K562 (cell line): Measurements from ENCODE around the gene HIVEP3. TPM values are rescaled to one million over a fixed set of nuclear protein-coding genes. Genes with fewer than 3 reads are reported as not detected.
A peak's percentile ranks its signal among the peaks of the same experiment; 100 is the strongest.

ENCODE experiments used
- ATAC-seq: fragments of 200-7000 bp; cut with Tn5 transposase; 3 replicates; pipeline ENCODE4 v1.9.1; 2020; ENCODE audit warnings: moderate library complexity
- BruUV-seq: library from RNA; stranded (reverse); fragments of 400-500 nt; replicated peaks from 2 replicates; lab custom pipeline; 2021; lab: Mats Ljungman, UMichigan
- CTCF ChIA-PET: fragments of 300-600 bp; formaldehyde crosslinking; extraction: SDS; loops from one replicate; lab custom pipeline; 2021; ENCODE audit warnings: low intra/inter-chr PET ratio; lab: Yijun Ruan, JAX
- POLR2A ChIA-PET: fragments of 300-600, 350-650 bp; sonication (Branson Sonifier 250); formaldehyde crosslinking; extraction: SDS; loops from one replicate; lab custom pipeline; 2021; ENCODE audit warnings: antibody characterized with exemption, inconsistent platforms; lab: Yijun Ruan, JAX
- DNase-seq, 4 experiments: peaks; one replicate each; pipeline versions ENCODE4 v3.0.0 to v3.0.0-alpha.2; 2011 to 2018; ENCODE audit warnings: low spot score in 3 of 4, mixed read lengths in 3 of 4; ENCODE audit errors: extremely low read depth in 1 of 4
- FAIRE-seq: peaks from 2 replicates; lab custom pipeline; 2011; peaks lifted over from hg19 to GRCh38; lab: Jason Lieb, UNC
- H2AFZ ChIP-seq: 2 replicates; pipeline ENCODE4 v1.6.0; 2011; ENCODE audit warnings: low read depth, low read length, control low read depth, inconsistent platforms
- H3K27ac ChIP-seq: fragments of 200-600 bp; 3 replicates; pipeline ENCODE4 v1.8.0; 2011; ENCODE audit warnings: low read depth, mild to moderate bottlenecking, control low read depth, inconsistent platforms, low read length, moderate library complexity, mixed read lengths; ENCODE audit errors: extremely low read depth
- H3K27me3 ChIP-seq, 2 experiments: fragments of 300-600 bp in 1 of 2; 2 replicates in 1 of 2; 3 replicates in 1 of 2; pipeline versions ENCODE4 v1.6.0 to v1.8.0; 2011; ENCODE audit warnings: inconsistent platforms in 2 of 2, low read length in 2 of 2, mild to moderate bottlenecking in 1 of 2, mixed read lengths in 1 of 2, moderate library complexity in 1 of 2; ENCODE audit not compliant: control insufficient read depth in 2 of 2, insufficient read depth in 2 of 2
- H3K36me3 ChIP-seq: fragments of 300-600 bp; 3 replicates; pipeline ENCODE4 v1.8.0; 2011; ENCODE audit warnings: mild to moderate bottlenecking, low read length, inconsistent platforms; ENCODE audit not compliant: control insufficient read depth, insufficient read depth
- H3K4me1 ChIP-seq, 2 experiments: fragments of 200-600 bp in 1 of 2; replicated peaks in 1 of 2; 2 replicates in 1 of 2; 3 replicates in 1 of 2; pipeline versions ENCODE4 v1.5.1 to v1.8.0; 2011; ENCODE audit warnings: inconsistent platforms in 2 of 2, low read length in 2 of 2, mild to moderate bottlenecking in 1 of 2, mixed read lengths in 1 of 2, moderate library complexity in 1 of 2; ENCODE audit not compliant: control insufficient read depth in 2 of 2, insufficient read depth in 2 of 2
- H3K4me2 ChIP-seq: 2 replicates; pipeline ENCODE4 v1.6.1; 2011; ENCODE audit warnings: low read length, control low read depth, inconsistent platforms, mixed read lengths; ENCODE audit not compliant: insufficient read depth
- H3K4me3 ChIP-seq: fragments of 200-600 bp; sonication (generic), shearing (Covaris generic); 2 replicates; pipeline ENCODE4 v1.5.1; 2016; ENCODE audit warnings: control low read depth, inconsistent platforms
- H3K79me2 ChIP-seq: fragments of 200-600 bp; 3 replicates; pipeline ENCODE4 v1.8.0; 2011; ENCODE audit warnings: low read length, inconsistent platforms; ENCODE audit not compliant: control insufficient read depth, insufficient read depth
- H3K9ac ChIP-seq, 2 experiments: 2 replicates each; pipeline versions ENCODE4 v1.6.0 to v1.6.1; 2011; ENCODE audit warnings: low read depth in 2 of 2, low read length in 2 of 2, control low read depth in 1 of 2, inconsistent platforms in 1 of 2, mild to moderate bottlenecking in 1 of 2, mixed read lengths in 1 of 2; ENCODE audit not compliant: insufficient read depth in 1 of 2
- H3K9me1 ChIP-seq: one replicate; pipeline ENCODE4 v1.6.0; 2011; ENCODE audit warnings: inconsistent platforms, mild to moderate bottlenecking, low read length, moderate library complexity; ENCODE audit not compliant: control insufficient read depth, insufficient read depth
- H3K9me3 ChIP-seq: replicated peaks from 2 replicates; pipeline ENCODE4 v1.5.1; 2011; ENCODE audit warnings: low read depth, low read length, inconsistent platforms; ENCODE audit not compliant: control insufficient read depth, insufficient read depth
- H4K20me1 ChIP-seq: replicated peaks from 2 replicates; pipeline ENCODE4 v1.6.1; 2011; ENCODE audit warnings: low read length, inconsistent platforms, mixed read lengths; ENCODE audit not compliant: control insufficient read depth, insufficient read depth
- CBFB ChIP-seq: sonication (generic); formaldehyde crosslinking; IDR thresholded peaks from 2 replicates; pipeline ENCODE4 v1.4.0; 2020; ENCODE audit warnings: mild to moderate bottlenecking, missing genetic modification reagents
- CHD4 ChIP-seq: fragments of 200-600 bp; sonication (generic); IDR thresholded peaks from 3 replicates; pipeline ENCODE4 v1.6.1; 2012; ENCODE audit warnings: low read depth, mild to moderate bottlenecking, mixed read lengths, low read length, inconsistent platforms; ENCODE audit not compliant: insufficient read depth, insufficient replicate concordance, poor library complexity, severe bottlenecking
- ETS2 ChIP-seq: IDR thresholded peaks from 2 replicates; pipeline ENCODE4 v1.6.1; 2016; ENCODE audit warnings: borderline replicate concordance, missing genetic modification characterization, mild to moderate bottlenecking, moderate library complexity, missing compliant biosample characterization; ENCODE audit not compliant: poor library complexity, severe bottlenecking
- FOXK2 ChIP-seq, 2 experiments: fragments of 450-650 bp; IDR thresholded peaks in 1 of 2; conservative IDR thresholded peaks in 1 of 2; 2 replicates each; pipeline ENCODE4 v1.6.1; 2016; ENCODE audit warnings: low read depth in 2 of 2, mild to moderate bottlenecking in 1 of 2
- MAFF ChIP-seq: IDR thresholded peaks from 2 replicates; pipeline ENCODE4 v1.6.1; 2012; ENCODE audit warnings: low read length, improper control_type of control experiment
- MBD2 ChIP-seq: sonication (generic); IDR thresholded peaks from 2 replicates; pipeline ENCODE4 v1.6.1; 2016; ENCODE audit warnings: low read depth, borderline replicate concordance
- NCOR1 ChIP-seq: fragments of 450-650 bp; IDR thresholded peaks from 2 replicates; pipeline ENCODE4 v1.6.1; 2016; ENCODE audit warnings: mild to moderate bottlenecking, moderate library complexity
- PHB2 ChIP-seq: fragments of 450-650 bp; IDR thresholded peaks from 2 replicates; pipeline ENCODE4 v1.6.1; 2017; ENCODE audit warnings: low read depth
- POLR2B ChIP-seq: fragments of 450-650 bp; IDR thresholded peaks from 2 replicates; pipeline ENCODE4 v1.6.1; 2018; ENCODE audit warnings: low read depth; ENCODE audit not compliant: partially characterized antibody
- RAD51 ChIP-seq: fragments of 450-650 bp; IDR thresholded peaks from 2 replicates; pipeline ENCODE4 v1.7.1; 2016; ENCODE audit warnings: low read depth, mild to moderate bottlenecking, borderline replicate concordance
- RBM34 ChIP-seq: fragments of 200-400 bp; formaldehyde crosslinking; IDR thresholded peaks from 2 replicates; pipeline ENCODE4 v1.6.1; 2018; ENCODE audit warnings: low read length, borderline replicate concordance; ENCODE audit not compliant: insufficient read depth
- RNF2 ChIP-seq: sonication (generic); IDR thresholded peaks from 2 replicates; pipeline ENCODE4 v1.6.1; 2016
- SNAPC5 ChIP-seq: fragments of 250-450 bp; sonication (Bioruptor Pico); IDR thresholded peaks from 2 replicates; pipeline ENCODE4 v1.8.0; 2021; ENCODE audit warnings: moderate library complexity, mild to moderate bottlenecking, inconsistent platforms
- SNRNP70 ChIP-seq: fragments of 200-400 bp; formaldehyde crosslinking; optimal IDR thresholded peaks from 2 replicates; pipeline ENCODE3; 2017; ENCODE audit warnings: low read depth, low read length
- TAF15 ChIP-seq: fragments of 200-400 bp; formaldehyde crosslinking; IDR thresholded peaks from 2 replicates; pipeline ENCODE4 v1.6.1; 2017; ENCODE audit warnings: mild to moderate bottlenecking, low read depth, low read length, moderate library complexity
- ZNF717 ChIP-seq: fragments of 250-450 bp; sonication (Bioruptor Pico); IDR thresholded peaks from 2 replicates; pipeline ENCODE4 v1.5.0; 2021
- WGBS: fragments of 100-300 bp; shearing (Covaris generic); methylation state at CpG from one replicate; pipeline ENCODE4 v1.1.6; 2016; ENCODE audit warnings: low coverage, mixed read lengths; ENCODE audit not compliant: insufficient coverage; ENCODE audit errors: missing lambda C conversion rate; 5-methylcytosine and 5-hydroxymethylcytosine counted together
- in situ Hi-C: fragments of 300-500 bp; cut with MboI; formaldehyde crosslinking; loops from 4 replicates; pipeline ENCODE4 v1.15.0; 2018; ENCODE audit warnings: inconsistent platforms, mixed read lengths
- intact Hi-C: fragments of 100-400 bp; cut with micrococcal nuclease; formaldehyde crosslinking; loops from 2 replicates; pipeline ENCODE4 v1.14.2; 2022
- polyA plus RNA-seq, 8 experiments: library from polyadenylated mRNA; depleted of rRNA in 4 of 8; stranded (reverse) in 5 of 8; unstranded in 3 of 8; fragments of >200 nt; fragmentation: Nextera tagmentation in 2 of 8; fragmentation: Illumina TruSeq in 1 of 8; extraction: Ambion mirVana in 2 of 8; extraction: Trizol in 1 of 8; gene quantifications; 2 replicates each; pipeline versions ENCODE4 v1.2.1 to v1.2.3, GENCODE V29; 2011 to 2014; ENCODE audit warnings: inconsistent platforms in 1 of 8, missing spikeins in 1 of 8
- total RNA-seq, 7 experiments: library from RNA; depleted of rRNA in 6 of 7; stranded (reverse); fragments of >200 nt in 6 of 7; fragmentation: Illumina TruSeq in 2 of 7; extraction: Trizol in 2 of 7; gene quantifications; 2 replicates each; pipeline versions ENCODE4 v1.2.1 to v1.2.3, GENCODE V29; 2011 to 2021; ENCODE audit warnings: low replicate concordance in 1 of 7
- TF ChIP-seq, protein P1 (sequence below): fragments of 250-450 bp; sonication (Bioruptor Pico); IDR thresholded peaks from 2 replicates; pipeline ENCODE4 v1.9.0; 2021; ENCODE audit warnings: mild to moderate bottlenecking

The HIVEP3 gene
- total and polyA plus RNA-seq, 9 of the 15 experiments (the other 6 are each of a cell fraction or from before 2014, with no cell fraction given) = 0.09 to 0.58 (median 0.34) TPM; not detected in 1

GRCh38 chr1:41902159-41902577 lies 16.6 kb downstream of the HIVEP3 start (continued):
- TF ChIP-seq RBM34 = no peak
- no peak for TF ChIP-seq RNF2
- TF ChIP-seq PHB2 = no peak
- TF ChIP-seq CBFB (CRISPR knock-in tag) = no peak
- no peak for TF ChIP-seq SNAPC5 (CRISPR knock-in tag)
- TF ChIP-seq, protein P1, sequence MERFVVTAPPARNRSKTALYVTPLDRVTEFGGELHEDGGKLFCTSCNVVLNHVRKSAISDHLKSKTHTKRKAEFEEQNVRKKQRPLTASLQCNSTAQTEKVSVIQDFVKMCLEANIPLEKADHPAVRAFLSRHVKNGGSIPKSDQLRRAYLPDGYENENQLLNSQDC (CRISPR knock-in tag) = no peak
- TF ChIP-seq MAFF = no peak
- no peak for TF ChIP-seq SNRNP70
- no peak for TF ChIP-seq ETS2
- TF ChIP-seq RAD51 = no peak

- WGBS = 7% methylated on average over 3 of the region's 3 CpGs
- Histone ChIP-seq H4K20me1 (no peaks in the 10 kb centered on the region), H3K9me3 (no peaks in the 10 kb centered on the region), H3K9me1 (no peaks in the 10 kb centered on the region), H3K79me2 (no peaks in the 10 kb centered on the region), H3K4me2 (no peak overlapping the region), H3K4me3 (no peak overlapping the region), H3K9ac (no peak overlapping the region), H3K27me3 (peaks cover 2 to 18% of the 10 kb centered on the region in 2 experiments; a peak in 2 of 5 replicates), H3K4me1 (peaks cover 0 to 14% of the 10 kb centered on the region in 2 experiments; a peak in 2 of 5 replicates), H2AFZ (no peak overlapping the region), H3K27ac (no peak overlapping the region), H3K36me3 (no peaks in the 10 kb centered on the region)
- intact Hi-C loops (no loop called here), in situ Hi-C loops (no loop called here)
- ChIA-PET CTCF (no interaction called here), POLR2A (interaction anchor here (0.5 kb wide), 1 partner anchor 14 kb away, joined by 3 read pairs; no protein-coding TSS in a partner anchor)
- ATAC-seq = peak; percentile 31; the same call in 2 of the 3 replicates
- no peak for DNase-seq
- TF ChIP-seq CHD4 = no peak
- no peak for TF ChIP-seq TAF15
- no peak for TF ChIP-seq NCOR1
- TF ChIP-seq MBD2 = no peak
- TF ChIP-seq ZNF717 (CRISPR knock-in tag) = no peak
- no peak for TF ChIP-seq POLR2B
- 0 out of 4 replicates have a peak, but pooled peaks of 1 of the 2 experiments have one; percentile 20 for TF ChIP-seq FOXK2 (conservative IDR thresholded peaks at IDR 0.05 in 1 of 2, IDR thresholded peaks at IDR 0.05 in 1 of 2; ENCODE audit: low read depth in 2 of 2)
- BruUV-seq = no TSS peak
- FAIRE-seq = no peak
These were observed 17.2 kb downstream of the HIVEP3 start for GRCh38 chr1:41901551-41901950.
